Uterus (tissue), 2 donors: ENCODE measurements around the gene ELANE.

Experiments used
- CTCF ChIP-seq, 4 experiments: fragments of 200-600 bp in 2 of 4; fragments of 450-650 bp in 2 of 4; sonication (generic) in 2 of 4; IDR thresholded peaks; one replicate each; pipeline ENCODE4 v1.5.1; 2016 to 2019; ENCODE audit warnings: antibody characterized with exemption in 4 of 4, mild to moderate bottlenecking in 2 of 4, moderate library complexity in 1 of 4
- POLR2A ChIP-seq, 2 donors: fragments of 450-650 bp; IDR thresholded peaks; one replicate each; pipeline ENCODE4 v1.6.1; 2016; ENCODE audit warnings: antibody characterized with exemption in 2 of 2, mild to moderate bottlenecking in 1 of 2, moderate library complexity in 1 of 2

DNA sequence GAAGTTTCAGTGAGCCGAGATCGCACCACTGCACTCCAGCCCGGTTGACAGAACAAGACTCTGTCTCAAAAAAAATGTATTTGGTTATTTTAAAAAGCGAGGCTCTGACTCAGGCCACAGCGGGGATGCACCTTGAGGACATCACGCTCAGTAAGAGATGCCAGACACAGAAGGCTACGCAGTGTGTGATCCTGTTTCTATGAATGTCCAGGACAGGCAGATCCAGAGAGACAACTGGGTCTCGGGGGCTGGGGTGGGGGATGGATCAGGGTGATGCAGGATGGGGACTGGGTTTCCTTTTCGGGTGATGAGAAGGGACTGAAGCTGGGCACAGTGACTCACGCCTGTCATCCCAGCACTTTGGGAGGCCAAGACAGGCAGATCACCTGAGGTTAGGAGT is 35.5 kb downstream of the ELANE start:
- no peak for TF ChIP-seq CTCF (IDR thresholded peaks at IDR 0.05)
- TF ChIP-seq POLR2A (IDR thresholded peaks at IDR 0.05), result no peak
